ENCODE measurements around the gene DIP2A. TPM values are rescaled to one million over a fixed set of nuclear protein-coding genes. Genes with fewer than 3 reads are reported as not detected.

DIP2A gene
- total RNA-seq, 1 experiment from 2014 or later = 22.9 TPM

DNA sequence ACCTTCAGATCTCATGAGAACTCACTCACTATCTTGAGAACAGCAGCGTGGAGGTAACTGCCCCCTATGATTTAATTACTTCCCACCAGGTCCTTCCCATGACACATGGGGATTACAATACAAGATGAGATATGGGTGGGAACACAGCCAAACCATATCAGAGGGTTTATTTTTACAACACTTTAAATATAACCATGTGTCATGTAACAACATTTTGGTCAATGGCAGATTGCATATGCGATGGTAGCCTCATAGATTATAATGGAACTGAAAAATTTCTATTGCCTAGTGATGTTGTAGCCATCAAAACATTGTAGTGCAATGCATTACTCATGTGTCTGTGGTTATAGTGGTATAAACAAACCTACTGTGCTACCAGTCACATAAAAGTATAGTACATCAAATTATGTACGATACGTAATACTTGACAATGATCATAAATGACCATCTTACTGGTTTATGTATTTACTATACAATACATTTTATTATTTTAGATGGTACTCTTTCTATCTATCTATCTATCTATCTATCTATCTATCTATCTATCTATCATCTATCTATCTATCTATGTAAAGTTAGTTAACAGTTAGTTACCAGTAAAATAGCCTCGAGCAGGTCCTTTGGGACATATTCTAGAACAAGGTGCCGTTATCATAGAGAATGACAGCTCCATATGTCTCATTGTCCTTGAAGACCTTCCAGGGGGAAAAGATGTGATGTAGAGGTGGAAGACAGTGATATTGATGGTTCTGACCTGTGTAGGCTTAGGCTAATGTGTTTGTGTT, 158.8 kb downstream of the DIP2A start:
- DNase-seq (ENCODE audit: low read depth, low spot score) (no peak), ATAC-seq (no peak)
- Histone ChIP-seq H3K27me3 (ENCODE audit: control insufficient read depth, insufficient read depth, low read length) (no peaks in the 10 kb centered on the region), H3K9me3 (ENCODE audit: control insufficient read depth, insufficient read depth, low read depth, low read length) (no peaks in the 10 kb centered on the region), H3K4me1 (ENCODE audit: control insufficient read depth, insufficient read depth, low read length) (no peaks in the 10 kb centered on the region), H3K4me3 (ENCODE audit: low read depth in 2 of 2, low read length in 2 of 2) (no peak overlapping the region), H3K36me3 (ENCODE audit: control insufficient read depth, insufficient read depth, low read length) (no peaks in the 10 kb centered on the region), H3K27ac (ENCODE audit: low read length) (no peak overlapping the region)
- ChIA-PET CTCF (no interaction called here), POLR2A (interaction anchor here (0.6 kb wide), 1 partner anchor 435 kb away, joined by 4 read pairs; no protein-coding TSS in a partner anchor)
- in situ Hi-C loops (cut with HindIII; ENCODE audit: low pct_unique_long_range_greater_than_20kb, low sequenced_read_pairs) = no loop called here
- intact Hi-C loops (cut with micrococcal nuclease; ENCODE audit: unreplicated experiment) = no loop called here
- no peak for TF ChIP-seq REST (IDR thresholded peaks at IDR 0.05; ENCODE audit: insufficient read depth in 1 of 2, low read depth in 2 of 2, low read length in 1 of 2)
- no peak for TF ChIP-seq TCF7L2 (IDR thresholded peaks at IDR 0.05; ENCODE audit: low read depth, low read length)
- TF ChIP-seq, protein P1, sequence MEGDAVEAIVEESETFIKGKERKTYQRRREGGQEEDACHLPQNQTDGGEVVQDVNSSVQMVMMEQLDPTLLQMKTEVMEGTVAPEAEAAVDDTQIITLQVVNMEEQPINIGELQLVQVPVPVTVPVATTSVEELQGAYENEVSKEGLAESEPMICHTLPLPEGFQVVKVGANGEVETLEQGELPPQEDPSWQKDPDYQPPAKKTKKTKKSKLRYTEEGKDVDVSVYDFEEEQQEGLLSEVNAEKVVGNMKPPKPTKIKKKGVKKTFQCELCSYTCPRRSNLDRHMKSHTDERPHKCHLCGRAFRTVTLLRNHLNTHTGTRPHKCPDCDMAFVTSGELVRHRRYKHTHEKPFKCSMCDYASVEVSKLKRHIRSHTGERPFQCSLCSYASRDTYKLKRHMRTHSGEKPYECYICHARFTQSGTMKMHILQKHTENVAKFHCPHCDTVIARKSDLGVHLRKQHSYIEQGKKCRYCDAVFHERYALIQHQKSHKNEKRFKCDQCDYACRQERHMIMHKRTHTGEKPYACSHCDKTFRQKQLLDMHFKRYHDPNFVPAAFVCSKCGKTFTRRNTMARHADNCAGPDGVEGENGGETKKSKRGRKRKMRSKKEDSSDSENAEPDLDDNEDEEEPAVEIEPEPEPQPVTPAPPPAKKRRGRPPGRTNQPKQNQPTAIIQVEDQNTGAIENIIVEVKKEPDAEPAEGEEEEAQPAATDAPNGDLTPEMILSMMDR (IDR thresholded peaks at IDR 0.05) = no peak
- no peak for TF ChIP-seq POLR2AphosphoS5 (IDR thresholded peaks at IDR 0.05; ENCODE audit: low read depth, low read length)
- no peak for TF ChIP-seq SIN3A (IDR thresholded peaks at IDR 0.05; ENCODE audit: borderline replicate concordance, insufficient read depth, low read depth, low read length)
- no TSS peak for BruUV-seq (replicated peaks)

- no peaks in the 10 kb centered on the region for H3K27me3 ChIP-seq (ENCODE audit: control insufficient read depth, insufficient read depth, low read length)
- H3K4me3 ChIP-seq (ENCODE audit: low read depth in 2 of 2, low read length in 2 of 2) = no peak overlapping the region
- intact Hi-C loops (cut with micrococcal nuclease; ENCODE audit: unreplicated experiment) = no loop called here
- no peaks in the 10 kb centered on the region for H3K36me3 ChIP-seq (ENCODE audit: control insufficient read depth, insufficient read depth, low read length)
- DNase-seq (ENCODE audit: low read depth, low spot score) = no peak
- no peaks in the 10 kb centered on the region for H3K4me1 ChIP-seq (ENCODE audit: control insufficient read depth, insufficient read depth, low read length)
- no TSS peak for BruUV-seq (replicated peaks)
- H3K9me3 ChIP-seq (ENCODE audit: control insufficient read depth, insufficient read depth, low read depth, low read length) = no peaks in the 10 kb centered on the region
- POLR2A ChIA-PET = no interaction called here
- TF ChIP-seq, protein P1 (IDR thresholded peaks at IDR 0.05) = no peak
- no peak for TF ChIP-seq SIN3A (IDR thresholded peaks at IDR 0.05; ENCODE audit: borderline replicate concordance, insufficient read depth, low read depth, low read length)
- TF ChIP-seq POLR2AphosphoS5 (IDR thresholded peaks at IDR 0.05; ENCODE audit: low read depth, low read length) = no peak
- no peak for TF ChIP-seq REST (IDR thresholded peaks at IDR 0.05; ENCODE audit: insufficient read depth in 1 of 2, low read depth in 2 of 2, low read length in 1 of 2)
- no peak for TF ChIP-seq TCF7L2 (IDR thresholded peaks at IDR 0.05; ENCODE audit: low read depth, low read length)
- in situ Hi-C loops (cut with HindIII; ENCODE audit: low pct_unique_long_range_greater_than_20kb, low sequenced_read_pairs) = no loop called here
- CTCF ChIA-PET = interaction anchor here (0.5 kb wide), 1 partner anchor 17 kb away, joined by 8 read pairs; the partner anchor contains the start of gene PRMT2
- H3K27ac ChIP-seq (ENCODE audit: low read length) = no peak overlapping the region
- no peak for ATAC-seq
Observed at GRCh38 chr21:46618738-46619379, 160.2 kb downstream of the DIP2A start.
